ENCODE data around the gene STAT3. TPM values are rescaled to one million over a fixed set of nuclear protein-coding genes. Genes with fewer than 3 reads are reported as not detected.
"Not testable (repeated sequence)": the region's sequence is repeated elsewhere in the genome, so short reads cannot be mapped to it uniquely, and the experiment has no call there.

Gene STAT3
- total RNA-seq, 2 donors from 2014 or later: 105 to 150 TPM

DNA sequence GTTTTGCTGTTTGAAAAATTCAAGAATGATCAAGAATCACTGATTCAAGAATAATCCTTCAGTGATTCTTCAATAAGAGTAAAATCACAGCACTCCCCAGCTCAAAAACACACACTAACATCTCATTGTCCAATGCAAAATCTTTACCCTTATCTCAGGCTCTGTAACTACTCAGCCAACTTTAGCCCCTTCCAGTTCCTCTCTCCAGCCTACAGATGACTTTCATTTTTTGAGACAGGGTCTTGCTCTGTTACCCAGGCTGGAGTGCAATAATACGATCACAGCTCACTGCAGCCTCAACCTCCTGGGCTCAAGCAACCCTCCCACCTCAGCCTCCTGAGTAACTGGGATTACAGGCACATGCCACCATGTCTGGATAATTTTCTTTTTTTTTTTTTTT, 25.0 kb downstream of the STAT3 start:
- no peaks in the 10 kb centered on the region for H3K36me3 ChIP-seq
- peaks cover 0 to 89% of the 10 kb centered on the region in 2 donors for H3K4me1 ChIP-seq
- TF ChIP-seq CTCF (IDR thresholded peaks at IDR 0.05): no peak
- no peaks in the 10 kb centered on the region for H3K9me3 ChIP-seq
- no peak overlapping the region for H3K4me3 ChIP-seq
- H3K27ac ChIP-seq: peak overlapping the region; percentile 3 to 50
- DNase-seq (ENCODE audit: low spot score): no peak
- H3K27me3 ChIP-seq: no peaks in the 10 kb centered on the region

DNA sequence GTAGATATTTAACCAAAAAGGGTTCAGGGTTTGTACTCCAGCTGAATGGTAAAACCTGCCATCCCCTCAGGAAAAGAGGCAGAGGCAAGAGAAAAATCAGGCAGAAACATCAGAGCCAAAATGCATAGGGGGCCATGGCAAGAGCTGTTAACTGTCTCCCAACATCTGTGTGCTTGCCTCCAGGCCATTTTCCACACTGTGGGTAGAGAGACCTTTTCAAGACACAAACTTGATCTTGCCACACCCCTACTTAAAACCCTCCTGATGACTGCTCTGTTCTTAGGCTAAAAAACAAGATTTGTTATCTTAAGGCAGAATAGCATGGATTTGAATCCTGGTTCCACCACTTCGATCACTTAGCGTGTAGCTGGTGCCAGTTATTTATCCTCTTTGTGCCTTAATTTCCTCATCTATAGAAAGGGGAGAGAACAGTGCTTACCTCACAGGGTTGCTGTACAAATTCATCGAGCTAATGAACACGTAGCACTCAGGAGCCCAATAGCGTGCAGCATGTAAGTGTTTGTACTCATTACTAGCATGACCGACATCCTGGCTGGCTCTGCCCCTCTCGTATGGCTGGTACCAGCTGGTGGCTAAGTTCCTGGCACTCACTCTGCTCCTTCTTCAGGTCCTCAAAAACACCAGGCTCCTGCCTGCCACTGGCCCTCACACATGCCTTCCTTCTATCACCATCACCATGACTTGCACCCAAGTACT, 25.8 kb downstream of the STAT3 start:
- no peak overlapping the region for H3K4me3 ChIP-seq
- peaks cover 0 to 85% of the 10 kb centered on the region in 2 donors for H3K4me1 ChIP-seq
- TF ChIP-seq CTCF (IDR thresholded peaks at IDR 0.05): no peak
- H3K36me3 ChIP-seq: no peaks in the 10 kb centered on the region
- H3K27me3 ChIP-seq: no peaks in the 10 kb centered on the region
- H3K27ac ChIP-seq: peak overlapping the region; percentile 47 to 50
- H3K9me3 ChIP-seq: no peaks in the 10 kb centered on the region
- DNase-seq (ENCODE audit: low spot score): no peak

DNA sequence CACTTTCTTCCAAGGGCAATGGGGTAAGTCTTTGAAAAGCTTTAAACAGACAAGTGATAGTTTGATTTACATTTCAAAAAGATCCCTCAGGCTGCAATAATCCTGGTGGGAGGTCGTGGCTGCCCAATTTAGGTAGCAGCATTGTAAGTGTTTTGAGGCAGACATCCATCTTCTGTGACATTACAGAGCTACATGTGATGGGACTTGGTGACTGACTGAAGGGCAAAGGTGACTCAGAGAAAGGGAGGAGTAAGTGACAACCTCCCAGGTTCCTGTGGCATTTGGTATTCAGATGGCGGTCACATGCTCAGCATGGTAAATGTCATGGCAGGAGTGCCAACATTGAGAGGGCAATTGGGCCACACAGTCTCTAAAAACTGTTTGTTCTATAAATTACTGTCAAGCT, 26.5 kb downstream of the STAT3 start:
- Histone ChIP-seq H3K27ac (peak overlapping the region; percentile 47 to 50), H3K4me1 (peaks cover 0 to 85% of the 10 kb centered on the region in 2 donors), H3K36me3 (no peaks in the 10 kb centered on the region), H3K4me3 (no peak overlapping the region), H3K9me3 (no peaks in the 10 kb centered on the region), H3K27me3 (no peaks in the 10 kb centered on the region)
- DNase-seq (ENCODE audit: low spot score): no peak
- TF ChIP-seq CTCF (IDR thresholded peaks at IDR 0.05): no peak

GRCh38 chr17:42360388-42360787, 27.9 kb downstream of the STAT3 start:
- H3K27ac ChIP-seq: not testable (repeated sequence)
- H3K4me1 ChIP-seq: peaks cover 0 to 81% of the 10 kb centered on the region in 2 donors

GRCh38 chr17:42359133-42359532, 29.1 kb downstream of the STAT3 start:
- Histone ChIP-seq H3K36me3 (peaks cover 3% of the 10 kb centered on the region), H3K9me3 (no peaks in the 10 kb centered on the region), H3K4me3 (no peak overlapping the region), H3K27ac (no peak overlapping the region), H3K4me1 (peaks cover 0 to 81% of the 10 kb centered on the region in 2 donors), H3K27me3 (no peaks in the 10 kb centered on the region)
- DNase-seq (ENCODE audit: low spot score): no peak
- no peak for TF ChIP-seq CTCF (IDR thresholded peaks at IDR 0.05)

More at GRCh38 chr17:42360388-42360787, 27.9 kb downstream of the STAT3 start:
- DNase-seq (ENCODE audit: low spot score); H3K36me3 ChIP-seq; H3K9me3 ChIP-seq; H3K4me3 ChIP-seq; H3K27me3 ChIP-seq: not testable (repeated sequence)

- H3K4me3 ChIP-seq: no peak overlapping the region
- no peaks in the 10 kb centered on the region for H3K27me3 ChIP-seq
- H3K4me1 ChIP-seq: peaks cover 0 to 78% of the 10 kb centered on the region in 2 donors
- TF ChIP-seq CTCF (IDR thresholded peaks at IDR 0.05): no peak
- H3K9me3 ChIP-seq: no peaks in the 10 kb centered on the region
- no peak overlapping the region for H3K27ac ChIP-seq
- H3K36me3 ChIP-seq: peaks cover 3% of the 10 kb centered on the region
- no peak for DNase-seq (ENCODE audit: low spot score)
Observed at GRCh38 chr17:42358434-42358833, 29.8 kb downstream of the STAT3 start.

Measured in right atrium auricular region (tissue), 2 donors.